C4-2B (cell line): ENCODE data around the gene ARAP2.

Experiments
- ZFX ChIP-seq: fragments of 450-650 bp; IDR thresholded peaks from 2 replicates; pipeline ENCODE4 v1.6.1; 2017
- TF ChIP-seq, protein P1 (sequence below): fragments of 450-650 bp; conservative IDR thresholded peaks from 2 replicates; pipeline ENCODE4 v1.5.1; 2017; ENCODE audit warnings: mild to moderate bottlenecking

DNA sequence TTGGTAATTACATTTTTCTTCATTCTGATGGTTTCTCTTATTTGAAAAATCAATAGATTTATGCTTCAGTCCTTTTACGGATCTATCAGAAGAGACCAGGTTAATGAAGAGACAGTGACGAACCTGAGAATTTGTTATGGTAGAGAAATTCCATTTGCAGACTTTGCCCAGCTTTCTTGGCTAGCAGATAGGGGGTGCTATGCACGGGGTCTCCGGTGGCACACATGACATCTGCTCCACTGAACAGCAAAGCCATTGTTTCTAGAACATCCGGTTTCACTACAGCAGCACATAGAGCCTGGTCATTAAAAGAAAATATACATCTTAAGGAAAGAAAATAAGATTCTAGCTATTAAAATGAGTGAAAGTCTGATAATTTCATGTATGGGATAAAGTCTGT, 85.1 kb downstream of the ARAP2 start:
- TF ChIP-seq, protein P1, sequence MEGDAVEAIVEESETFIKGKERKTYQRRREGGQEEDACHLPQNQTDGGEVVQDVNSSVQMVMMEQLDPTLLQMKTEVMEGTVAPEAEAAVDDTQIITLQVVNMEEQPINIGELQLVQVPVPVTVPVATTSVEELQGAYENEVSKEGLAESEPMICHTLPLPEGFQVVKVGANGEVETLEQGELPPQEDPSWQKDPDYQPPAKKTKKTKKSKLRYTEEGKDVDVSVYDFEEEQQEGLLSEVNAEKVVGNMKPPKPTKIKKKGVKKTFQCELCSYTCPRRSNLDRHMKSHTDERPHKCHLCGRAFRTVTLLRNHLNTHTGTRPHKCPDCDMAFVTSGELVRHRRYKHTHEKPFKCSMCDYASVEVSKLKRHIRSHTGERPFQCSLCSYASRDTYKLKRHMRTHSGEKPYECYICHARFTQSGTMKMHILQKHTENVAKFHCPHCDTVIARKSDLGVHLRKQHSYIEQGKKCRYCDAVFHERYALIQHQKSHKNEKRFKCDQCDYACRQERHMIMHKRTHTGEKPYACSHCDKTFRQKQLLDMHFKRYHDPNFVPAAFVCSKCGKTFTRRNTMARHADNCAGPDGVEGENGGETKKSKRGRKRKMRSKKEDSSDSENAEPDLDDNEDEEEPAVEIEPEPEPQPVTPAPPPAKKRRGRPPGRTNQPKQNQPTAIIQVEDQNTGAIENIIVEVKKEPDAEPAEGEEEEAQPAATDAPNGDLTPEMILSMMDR = peak; percentile 21
- no peak for TF ChIP-seq ZFX
